HL-60 (cell line): ENCODE data around the gene IFIT5.

Experiments used
- DNase-seq, 2 experiments: peaks; one replicate each; pipeline ENCODE4 v3.0.0-alpha.2; 2010 to 2020; ENCODE audit warnings: low read depth in 1 of 2, low spot score in 1 of 2
- H3K27ac ChIP-seq: fragments of 250-450 bp; sonication (Bioruptor Pico); replicated peaks from 2 replicates; pipeline ENCODE4 v1.5.1; 2020; ENCODE audit warnings: mild to moderate bottlenecking, moderate library complexity
- H3K27me3 ChIP-seq: fragments of 250-450 bp; sonication (Bioruptor Pico); 2 replicates; pipeline ENCODE4 v1.5.1; 2021; ENCODE audit warnings: mild to moderate bottlenecking, moderate library complexity; ENCODE audit not compliant: insufficient read depth, poor library complexity, severe bottlenecking
- H3K4me3 ChIP-seq: replicated peaks from 2 replicates; pipeline ENCODE4 v1.5.1; 2011; ENCODE audit warnings: mild to moderate bottlenecking, control low read depth, low read length; ENCODE audit not compliant: insufficient read depth
- CTCF ChIP-seq: IDR thresholded peaks from one replicate; pipeline ENCODE4 v1.5.1; 2011; ENCODE audit warnings: low read length, control low read depth, inconsistent platforms; ENCODE audit not compliant: insufficient read depth
- GABPA ChIP-seq: IDR thresholded peaks from 2 replicates; pipeline ENCODE4 v1.6.1; 2012; ENCODE audit warnings: low read depth
- POLR2AphosphoS5 ChIP-seq: IDR thresholded peaks from 2 replicates; pipeline ENCODE4 v1.6.1; 2012; ENCODE audit warnings: low read depth
- REST ChIP-seq: IDR thresholded peaks from 2 replicates; pipeline ENCODE4 v1.6.1; 2012; ENCODE audit warnings: low read depth; ENCODE audit not compliant: insufficient replicate concordance
- SPI1 ChIP-seq: IDR thresholded peaks from 2 replicates; pipeline ENCODE4 v1.6.1; 2012; ENCODE audit warnings: low read depth, mild to moderate bottlenecking, borderline replicate concordance

IFIT5 gene

DNA sequence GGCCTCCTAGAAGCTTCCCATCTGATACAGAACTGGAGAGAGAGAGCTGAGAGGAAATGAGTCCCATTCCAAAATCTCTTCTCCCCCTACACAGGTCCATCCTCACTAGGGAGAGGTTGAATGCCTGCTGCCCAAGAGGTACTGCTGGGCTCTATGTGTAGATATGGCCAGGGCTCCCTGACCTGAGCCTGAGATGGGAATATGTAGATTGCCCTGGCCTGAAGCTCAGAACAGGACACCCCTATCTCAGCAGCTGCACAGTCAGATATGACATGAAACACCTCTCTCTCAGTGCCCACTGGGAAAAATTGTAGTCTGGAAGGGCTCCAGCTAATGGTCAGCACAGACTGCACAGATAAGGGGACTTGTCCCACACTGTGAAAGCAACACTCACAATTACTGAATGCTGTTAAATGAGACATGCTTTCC, 39.6 kb upstream of the IFIT5 start:
- Histone ChIP-seq H3K4me3 (no peak overlapping the region), H3K27ac (no peak overlapping the region), H3K27me3 (peaks cover 2% of the 10 kb centered on the region)
- TF ChIP-seq REST (no peak), GABPA (no peak), SPI1 (no peak), CTCF (no peak), POLR2AphosphoS5 (no peak)
- no peak for DNase-seq

DNA sequence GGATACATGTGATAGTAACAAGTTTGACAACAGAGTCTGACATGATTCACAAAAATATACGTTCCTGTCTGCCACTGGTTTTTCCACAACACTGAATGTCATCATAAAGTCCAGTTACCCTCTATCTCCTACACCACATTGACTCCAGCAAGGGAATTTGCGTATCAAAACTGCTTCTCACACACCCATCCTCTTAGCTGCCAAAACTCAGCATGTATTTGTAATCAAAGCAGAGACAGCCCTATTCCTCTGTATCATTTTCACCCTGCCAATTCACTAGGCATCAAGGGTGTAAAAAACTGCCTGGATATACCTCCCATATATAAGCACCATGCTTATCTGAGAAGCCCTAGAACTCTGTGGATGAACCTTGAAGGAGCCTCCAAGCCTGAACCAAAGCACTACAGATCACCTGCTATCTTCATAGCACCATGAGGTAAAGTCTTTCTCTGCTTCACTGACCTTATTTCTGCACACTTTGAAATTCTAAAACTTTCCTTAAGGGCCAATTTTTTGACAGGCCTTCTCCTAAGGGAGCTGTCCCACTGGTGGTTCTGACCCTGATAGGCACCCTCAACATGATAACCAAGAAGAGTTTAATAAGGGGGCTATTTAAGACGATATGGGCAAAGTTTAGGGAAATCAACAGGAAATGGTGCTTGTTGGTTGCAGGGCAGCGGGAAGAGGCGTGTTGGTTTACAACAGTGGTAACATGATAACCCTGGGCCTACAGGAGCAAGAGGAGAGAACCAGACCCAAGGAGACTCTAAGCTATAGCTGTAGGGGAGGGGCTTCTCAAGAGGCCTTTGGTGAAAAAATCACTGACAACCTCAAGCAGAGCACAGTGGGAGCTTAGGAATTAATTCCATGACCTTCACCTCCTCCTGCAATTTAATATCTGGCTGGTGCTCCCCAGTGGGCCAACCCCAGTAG, 36.4 kb upstream of the IFIT5 start, which contains the start of gene IFIT1B:
TSS of gene IFIT1B (plus strand) at position 352 of the 933 bp plus-strand sequence. CDS start at position 432, 80 bp downstream.
- H3K4me3 ChIP-seq: no peak within 1 kb of the TSS
- TF ChIP-seq GABPA (no peak), REST (peak; percentile 71), POLR2AphosphoS5 (no peak), CTCF (no peak), SPI1 (no peak)
- H3K27me3 ChIP-seq: peaks cover 2% of the 10 kb centered on the region
- H3K27ac ChIP-seq: no peak within 1 kb of the TSS
- DNase-seq: no peak

DNA sequence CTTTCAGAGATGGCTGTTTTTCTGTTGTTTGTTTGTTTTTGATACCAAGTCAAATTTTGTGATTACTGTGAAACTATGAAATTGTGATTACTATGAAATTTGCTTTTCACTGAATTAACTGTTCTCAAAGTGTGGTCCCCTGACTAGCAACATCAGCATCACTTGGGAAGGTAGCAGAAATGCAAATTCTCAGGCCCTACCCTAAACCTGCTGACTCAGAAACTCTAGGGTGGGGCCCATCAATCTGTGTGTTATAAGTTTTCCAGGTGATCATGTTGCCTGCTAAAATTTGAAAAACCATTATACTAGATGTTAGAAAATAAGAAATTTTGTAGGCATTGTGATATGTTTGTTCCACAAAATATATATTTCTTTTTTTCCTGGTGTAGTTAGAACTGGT, 35.3 kb upstream of the IFIT5 start:
- Histone ChIP-seq H3K4me3 (no peak overlapping the region), H3K27me3 (no peaks in the 10 kb centered on the region), H3K27ac (no peak overlapping the region)
- DNase-seq: no peak
- TF ChIP-seq POLR2AphosphoS5: no peak
- no peak for TF ChIP-seq CTCF
- TF ChIP-seq REST: no peak
- TF ChIP-seq GABPA: no peak
- TF ChIP-seq SPI1: no peak
